Measurements from ENCODE around the gene FRK.
A peak's percentile ranks its signal among the peaks of the same experiment; 100 is the strongest.

Gene FRK

DNA sequence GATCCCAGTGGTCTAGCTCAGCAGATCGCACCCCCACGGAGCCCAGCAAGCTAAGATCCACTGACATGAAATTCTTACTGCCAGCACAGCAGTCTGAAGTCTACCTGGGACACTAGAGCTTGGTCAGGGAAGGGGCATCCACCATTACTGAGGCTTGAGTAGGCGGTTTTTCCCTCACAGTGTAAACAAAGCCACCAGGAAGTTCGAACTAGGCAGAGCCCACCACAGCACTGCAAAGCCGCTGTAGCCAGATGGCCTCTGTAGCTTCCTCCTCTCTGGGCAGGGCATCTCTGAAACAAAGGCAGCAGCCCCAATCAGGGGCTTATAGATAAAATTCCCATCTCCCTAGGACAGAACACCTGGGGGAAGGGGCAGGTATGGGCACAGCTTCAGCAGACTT is 18.8 kb downstream of the FRK start:
- in situ Hi-C loops (cut with MboI; ENCODE audit: low pct_unique_long_range_greater_than_20kb, low sequenced_read_pairs): no loop called here
- no peak for DNase-seq

- in situ Hi-C loops (cut with MboI; ENCODE audit: low pct_unique_long_range_greater_than_20kb, low sequenced_read_pairs): no loop called here
- no peak for DNase-seq
Observed at GRCh38 chr6:116040993-116041392, 19.7 kb downstream of the FRK start.

- DNase-seq: no peak
- in situ Hi-C loops (cut with MboI; ENCODE audit: low pct_unique_long_range_greater_than_20kb, low sequenced_read_pairs): no loop called here
Observed at GRCh38 chr6:116036885-116037284, 23.8 kb downstream of the FRK start.

- no peak for DNase-seq
- in situ Hi-C loops (cut with MboI; ENCODE audit: low pct_unique_long_range_greater_than_20kb, low sequenced_read_pairs): no loop called here
Observed at GRCh38 chr6:116036075-116036773, 24.5 kb downstream of the FRK start.

- in situ Hi-C loops (cut with MboI; ENCODE audit: low pct_unique_long_range_greater_than_20kb, low sequenced_read_pairs): no loop called here
- DNase-seq: no peak
Observed at GRCh38 chr6:116035616-116036015, 25.1 kb downstream of the FRK start.

- in situ Hi-C loops (cut with MboI; ENCODE audit: low pct_unique_long_range_greater_than_20kb, low sequenced_read_pairs): no loop called here
- DNase-seq: no peak
Observed at GRCh38 chr6:116034327-116034726, 26.4 kb downstream of the FRK start.

- in situ Hi-C loops (cut with MboI; ENCODE audit: low pct_unique_long_range_greater_than_20kb, low sequenced_read_pairs): no loop called here
Observed at GRCh38 chr6:116033687-116034303, 26.9 kb downstream of the FRK start.

GRCh38 chr6:116030770-116031169 is 29.9 kb downstream of the FRK start:
- in situ Hi-C loops (cut with MboI; ENCODE audit: low pct_unique_long_range_greater_than_20kb, low sequenced_read_pairs): no loop called here
- no peak for DNase-seq

More at GRCh38 chr6:116033687-116034303, 26.9 kb downstream of the FRK start:
- DNase-seq: no peak

- in situ Hi-C loops (cut with MboI; ENCODE audit: low pct_unique_long_range_greater_than_20kb, low sequenced_read_pairs): no loop called here
- DNase-seq: no peak
Observed at GRCh38 chr6:116029535-116029934, 31.2 kb downstream of the FRK start.

DNA sequence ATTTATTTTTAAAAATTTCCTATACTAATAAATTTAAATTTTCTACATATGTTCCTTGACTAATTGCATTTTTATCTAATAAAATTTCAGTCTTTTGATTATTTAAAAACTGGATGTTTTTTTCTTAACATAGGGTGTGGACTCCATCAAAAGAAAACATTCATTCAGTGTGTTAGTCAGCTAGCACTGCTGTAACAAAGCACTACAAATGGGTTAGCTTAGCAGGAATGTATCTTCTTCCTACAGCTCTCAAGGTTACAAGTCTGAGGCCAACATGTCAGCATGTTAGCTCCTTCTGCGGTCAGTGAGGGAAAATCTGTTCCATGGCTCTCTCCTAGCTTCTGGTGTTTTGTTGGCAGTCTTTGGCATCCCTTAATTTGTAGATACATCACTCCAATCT is 32.5 kb downstream of the FRK start:
- in situ Hi-C loops (cut with MboI; ENCODE audit: low pct_unique_long_range_greater_than_20kb, low sequenced_read_pairs): no loop called here

DNA sequence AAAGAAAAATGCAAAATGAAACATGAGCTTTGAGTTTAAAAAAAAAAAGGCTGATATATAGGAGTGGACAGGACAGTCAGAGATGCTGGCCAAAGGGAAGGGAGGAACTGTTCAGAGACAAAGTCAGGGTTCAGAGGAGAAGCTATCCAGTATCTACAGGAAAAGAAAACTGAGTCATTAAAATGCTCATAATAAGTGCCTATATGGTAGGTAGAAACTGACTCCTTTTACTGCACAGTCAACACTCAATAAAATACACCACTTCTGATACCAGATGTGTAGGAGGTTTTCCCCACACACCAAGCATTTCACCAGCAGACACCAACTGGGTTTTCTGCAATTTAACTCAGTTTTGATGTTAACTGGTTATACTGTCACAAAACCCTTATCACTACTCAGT is 32.9 kb downstream of the FRK start:
- no peak for DNase-seq
- in situ Hi-C loops (cut with MboI; ENCODE audit: low pct_unique_long_range_greater_than_20kb, low sequenced_read_pairs): no loop called here

More for the DNA sequence above, 32.5 kb downstream of the FRK start:
- no peak for DNase-seq

DNA sequence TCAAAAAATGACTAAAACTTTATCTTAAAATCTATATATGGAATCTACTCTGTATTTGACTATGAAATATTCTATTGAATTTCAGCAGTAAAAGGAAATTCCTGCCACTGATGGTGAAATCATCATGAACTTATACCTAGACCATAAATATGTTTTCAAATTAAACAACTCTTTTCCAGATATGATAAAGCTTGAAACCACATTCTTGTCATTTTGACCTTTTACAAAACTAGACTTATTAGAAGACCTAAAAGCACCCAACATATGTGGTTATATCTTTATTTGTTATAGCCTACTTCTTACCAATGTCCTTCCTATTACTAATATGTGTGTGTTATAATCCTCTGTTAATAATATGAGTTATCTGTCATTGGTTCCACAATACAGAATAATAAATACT is 35.3 kb downstream of the FRK start:
- no peak for DNase-seq
- in situ Hi-C loops (cut with MboI; ENCODE audit: low pct_unique_long_range_greater_than_20kb, low sequenced_read_pairs): no loop called here

GRCh38 chr6:116022841-116023445 is 37.7 kb downstream of the FRK start:
- DNase-seq: no peak
- in situ Hi-C loops (cut with MboI; ENCODE audit: low pct_unique_long_range_greater_than_20kb, low sequenced_read_pairs): no loop called here

GRCh38 chr6:116020738-116021137 is 40.0 kb downstream of the FRK start:
- DNase-seq: no peak
- in situ Hi-C loops (cut with MboI; ENCODE audit: low pct_unique_long_range_greater_than_20kb, low sequenced_read_pairs): no loop called here

GRCh38 chr6:116019428-116019827 is 41.3 kb downstream of the FRK start:
- in situ Hi-C loops (cut with MboI; ENCODE audit: low pct_unique_long_range_greater_than_20kb, low sequenced_read_pairs): no loop called here
- peak; percentile 18 for DNase-seq

GRCh38 chr6:116018976-116019375 is 41.7 kb downstream of the FRK start:
- DNase-seq: no peak
- in situ Hi-C loops (cut with MboI; ENCODE audit: low pct_unique_long_range_greater_than_20kb, low sequenced_read_pairs): no loop called here

DNA sequence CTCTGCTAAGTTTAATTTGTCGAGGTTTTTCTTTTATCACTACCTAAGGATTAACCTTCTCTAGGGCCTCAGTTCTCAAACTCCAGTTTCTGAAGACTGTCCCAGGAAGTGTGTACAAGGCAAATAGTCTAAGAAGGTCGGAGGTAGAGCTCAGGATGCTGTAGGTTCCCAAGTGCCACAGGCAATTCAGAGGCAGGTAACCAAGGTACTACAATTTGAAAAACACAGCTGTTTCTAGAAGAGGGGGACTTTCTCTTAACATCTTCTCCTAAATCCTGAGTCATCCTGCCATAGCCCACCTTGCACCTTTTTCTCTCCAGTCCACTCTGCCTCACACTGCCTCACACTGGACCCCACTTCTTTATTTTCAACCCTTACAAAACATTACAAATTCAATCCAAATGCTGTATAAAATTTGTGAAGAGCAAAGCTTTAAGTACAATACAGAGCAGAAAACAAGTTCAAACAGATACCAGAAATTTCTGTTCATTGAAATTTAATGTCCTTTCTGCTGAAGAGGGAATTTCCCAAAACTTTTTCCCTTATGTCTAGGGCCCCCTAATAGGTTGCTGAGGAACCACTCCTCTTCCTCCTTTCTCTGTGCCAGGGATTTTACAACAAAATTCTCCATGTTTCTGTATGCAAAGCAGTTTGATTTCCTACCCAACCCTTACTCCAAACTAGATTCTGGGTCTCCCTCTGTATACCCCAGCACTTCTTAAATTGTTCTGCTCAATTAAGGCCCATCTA is 43.0 kb downstream of the FRK start:
- no peak for DNase-seq
- in situ Hi-C loops (cut with MboI; ENCODE audit: low pct_unique_long_range_greater_than_20kb, low sequenced_read_pairs): no loop called here

- DNase-seq: no peak
- in situ Hi-C loops (cut with MboI; ENCODE audit: low pct_unique_long_range_greater_than_20kb, low sequenced_read_pairs): no loop called here
Observed at GRCh38 chr6:116016846-116017545, 43.7 kb downstream of the FRK start.

DNA sequence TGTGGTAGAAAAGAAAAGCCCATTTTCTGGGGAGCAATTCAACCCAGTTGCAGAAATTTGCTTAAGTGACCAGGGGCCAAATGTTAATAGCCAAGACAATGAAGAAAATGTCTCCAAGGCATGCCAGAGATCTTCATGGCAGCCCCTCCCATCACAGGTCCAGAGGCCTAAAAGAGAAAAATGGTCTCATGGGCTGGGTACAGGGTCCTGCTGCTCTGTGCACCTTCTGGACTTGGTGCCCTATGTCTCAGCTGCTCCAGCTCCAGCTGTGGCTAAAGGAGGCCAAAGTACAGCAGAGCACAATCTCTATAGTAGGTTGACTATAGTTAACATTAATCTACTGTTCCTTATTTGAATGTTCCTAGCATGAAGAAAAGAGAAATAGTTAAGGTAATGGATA is 44.7 kb downstream of the FRK start:
- in situ Hi-C loops (cut with MboI; ENCODE audit: low pct_unique_long_range_greater_than_20kb, low sequenced_read_pairs): no loop called here
- DNase-seq: no peak

Data from KBM-7 (cell line).